Dermis microvascular lymphatic vessel endothelial cell (primary cell): ENCODE data around the gene AP2A1. TPM values are rescaled to one million over a fixed set of nuclear protein-coding genes. Genes with fewer than 3 reads are reported as not detected.
A peak's percentile ranks its signal among the peaks of the same experiment; 100 is the strongest.

ENCODE experiments used
- DNase-seq, 2 donors: peaks; one replicate each; pipeline versions ENCODE4 v3.0.0 to v3.0.0-alpha.2; 2010; ENCODE audit warnings: low read depth in 2 of 2
- total RNA-seq: library from RNA; depleted of rRNA; stranded (reverse); fragments of >200 nt; gene quantifications from 2 replicates; pipeline ENCODE4 v1.2.1, GENCODE V29; 2014

AP2A1 gene
- total RNA-seq, 1 donor from 2014 or later = 44.8 TPM

- DNase-seq = no peak
These were observed 26.2 kb downstream of the AP2A1 start for GRCh38 chr19:49792829-49793560.

GRCh38 chr19:49793561-49793840, 26.7 kb downstream of the AP2A1 start:
- no peak for DNase-seq

GRCh38 chr19:49795615-49796014, 28.8 kb downstream of the AP2A1 start:
- DNase-seq = no peak

- DNase-seq = no peak
These were observed 31.8 kb downstream of the AP2A1 start for GRCh38 chr19:49798574-49798973.

- DNase-seq = no peak
These were observed 32.5 kb downstream of the AP2A1 start for GRCh38 chr19:49799271-49799797.

- no peak for DNase-seq
These were observed 33.1 kb downstream of the AP2A1 start for GRCh38 chr19:49799798-49800376.

- no peak for DNase-seq
These were observed 34.0 kb downstream of the AP2A1 start for GRCh38 chr19:49800771-49801170.

- no peak for DNase-seq
These were observed 34.6 kb downstream of the AP2A1 start for GRCh38 chr19:49801401-49801888.

- DNase-seq = peak in 1 of 2 donors; percentile 61
These were observed 35.3 kb downstream of the AP2A1 start for GRCh38 chr19:49801966-49802661.

- DNase-seq = no peak
These were observed 36.2 kb downstream of the AP2A1 start for GRCh38 chr19:49802836-49803528.

GRCh38 chr19:49803529-49803856, 36.7 kb downstream of the AP2A1 start:
- no peak for DNase-seq

- no peak for DNase-seq
These were observed 39.2 kb downstream of the AP2A1 start for GRCh38 chr19:49805822-49806619.

GRCh38 chr19:49806620-49806959, 39.8 kb downstream of the AP2A1 start:
- DNase-seq = no peak

GRCh38 chr19:49807058-49807903, 40.5 kb downstream of the AP2A1 start:
- DNase-seq = no peak

GRCh38 chr19:49807904-49808675, 41.3 kb downstream of the AP2A1 start:
- no peak for DNase-seq

- peak; percentile 62 to 91 for DNase-seq
These were observed 41.9 kb downstream of the AP2A1 start for GRCh38 chr19:49808711-49809159.

- DNase-seq = no peak
These were observed 42.5 kb downstream of the AP2A1 start for GRCh38 chr19:49809160-49809940.

- DNase-seq = no peak
These were observed 43.2 kb downstream of the AP2A1 start for GRCh38 chr19:49809941-49810389.

GRCh38 chr19:49811328-49811727, 44.5 kb downstream of the AP2A1 start:
- DNase-seq = no peak
